Coronary artery (tissue), 2 donors: ENCODE measurements around the gene TAF5L.
"Not testable (repeated sequence)": the region's sequence is repeated elsewhere in the genome, so short reads cannot be mapped to it uniquely, and the experiment has no call there.

Experiments used
- DNase-seq: peaks from one replicate; pipeline ENCODE4 v3.0.0-alpha.2; 2017; ENCODE audit warnings: low spot score
- H3K27ac ChIP-seq, 2 donors: fragments of 200-600 bp; sonication (generic); one replicate each; pipeline ENCODE4 v1.5.1; 2016 to 2019
- H3K4me3 ChIP-seq: fragments of 200-600 bp; sonication (generic); 2 replicates; pipeline ENCODE4 v1.5.1; 2016; ENCODE audit warnings: mild to moderate bottlenecking, moderate library complexity
- TF ChIP-seq, protein P1 (sequence below): fragments of 200-600 bp; sonication (generic); IDR thresholded peaks from one replicate; pipeline ENCODE4 v1.5.1; 2019; ENCODE audit warnings: antibody characterized with exemption

The TAF5L gene

DNA sequence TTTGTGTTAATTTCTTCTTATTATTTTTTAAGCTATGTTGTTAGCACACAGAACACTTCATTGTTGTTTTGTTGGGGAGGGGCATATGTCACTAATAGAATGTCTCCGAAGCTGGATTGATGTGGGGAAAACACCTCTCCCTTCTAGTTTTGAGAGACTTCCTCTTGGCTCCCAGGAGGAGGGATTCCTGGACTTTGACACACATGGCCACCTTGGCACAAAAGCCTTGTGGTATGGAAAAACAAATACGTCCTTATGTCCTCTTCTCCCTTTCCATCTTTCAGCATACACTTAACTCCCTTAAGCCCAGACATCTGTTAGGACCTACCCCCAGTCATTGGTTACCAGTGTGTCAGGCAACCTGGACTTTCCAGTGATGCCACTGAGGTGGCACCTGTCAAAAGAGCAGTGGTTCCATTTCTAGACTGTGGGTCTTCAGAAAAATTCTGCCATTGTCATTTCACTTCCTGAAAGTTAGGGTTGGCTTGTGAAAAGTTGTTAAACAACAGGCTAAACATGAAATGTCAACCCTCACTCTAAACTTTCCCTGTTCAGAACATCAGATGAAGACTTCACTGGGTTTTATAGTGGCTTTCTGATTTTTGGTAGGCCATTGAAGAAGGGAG, 54.9 kb downstream of the TAF5L start:
- H3K27ac ChIP-seq = no peak overlapping the region
- TF ChIP-seq, protein P1, sequence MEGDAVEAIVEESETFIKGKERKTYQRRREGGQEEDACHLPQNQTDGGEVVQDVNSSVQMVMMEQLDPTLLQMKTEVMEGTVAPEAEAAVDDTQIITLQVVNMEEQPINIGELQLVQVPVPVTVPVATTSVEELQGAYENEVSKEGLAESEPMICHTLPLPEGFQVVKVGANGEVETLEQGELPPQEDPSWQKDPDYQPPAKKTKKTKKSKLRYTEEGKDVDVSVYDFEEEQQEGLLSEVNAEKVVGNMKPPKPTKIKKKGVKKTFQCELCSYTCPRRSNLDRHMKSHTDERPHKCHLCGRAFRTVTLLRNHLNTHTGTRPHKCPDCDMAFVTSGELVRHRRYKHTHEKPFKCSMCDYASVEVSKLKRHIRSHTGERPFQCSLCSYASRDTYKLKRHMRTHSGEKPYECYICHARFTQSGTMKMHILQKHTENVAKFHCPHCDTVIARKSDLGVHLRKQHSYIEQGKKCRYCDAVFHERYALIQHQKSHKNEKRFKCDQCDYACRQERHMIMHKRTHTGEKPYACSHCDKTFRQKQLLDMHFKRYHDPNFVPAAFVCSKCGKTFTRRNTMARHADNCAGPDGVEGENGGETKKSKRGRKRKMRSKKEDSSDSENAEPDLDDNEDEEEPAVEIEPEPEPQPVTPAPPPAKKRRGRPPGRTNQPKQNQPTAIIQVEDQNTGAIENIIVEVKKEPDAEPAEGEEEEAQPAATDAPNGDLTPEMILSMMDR = no peak
- H3K4me3 ChIP-seq = no peak overlapping the region
- peak; percentile 21 for DNase-seq

DNA sequence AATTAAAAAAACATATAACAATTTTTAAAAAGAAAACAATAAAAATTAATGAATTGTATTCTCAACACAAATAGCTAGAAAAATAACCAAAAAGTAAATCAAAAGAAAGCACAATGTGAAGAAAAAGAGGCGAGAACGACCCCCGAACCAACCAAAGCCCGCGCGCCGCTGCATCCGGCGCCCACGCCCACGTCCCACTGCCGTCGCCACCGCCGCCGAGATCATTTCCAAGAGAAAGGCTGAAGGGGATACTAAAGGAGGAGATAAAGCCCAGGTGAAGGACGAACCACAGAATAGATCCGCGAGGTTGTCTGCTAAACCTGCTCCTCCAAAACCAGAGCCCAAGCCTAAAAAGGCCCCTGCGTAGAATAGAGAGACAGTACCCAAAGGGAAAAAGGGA, 55.6 kb downstream of the TAF5L start:
- Histone ChIP-seq H3K27ac (no peak overlapping the region), H3K4me3 (no peak overlapping the region)
- no peak for DNase-seq
- TF ChIP-seq, protein P1 = no peak

DNA sequence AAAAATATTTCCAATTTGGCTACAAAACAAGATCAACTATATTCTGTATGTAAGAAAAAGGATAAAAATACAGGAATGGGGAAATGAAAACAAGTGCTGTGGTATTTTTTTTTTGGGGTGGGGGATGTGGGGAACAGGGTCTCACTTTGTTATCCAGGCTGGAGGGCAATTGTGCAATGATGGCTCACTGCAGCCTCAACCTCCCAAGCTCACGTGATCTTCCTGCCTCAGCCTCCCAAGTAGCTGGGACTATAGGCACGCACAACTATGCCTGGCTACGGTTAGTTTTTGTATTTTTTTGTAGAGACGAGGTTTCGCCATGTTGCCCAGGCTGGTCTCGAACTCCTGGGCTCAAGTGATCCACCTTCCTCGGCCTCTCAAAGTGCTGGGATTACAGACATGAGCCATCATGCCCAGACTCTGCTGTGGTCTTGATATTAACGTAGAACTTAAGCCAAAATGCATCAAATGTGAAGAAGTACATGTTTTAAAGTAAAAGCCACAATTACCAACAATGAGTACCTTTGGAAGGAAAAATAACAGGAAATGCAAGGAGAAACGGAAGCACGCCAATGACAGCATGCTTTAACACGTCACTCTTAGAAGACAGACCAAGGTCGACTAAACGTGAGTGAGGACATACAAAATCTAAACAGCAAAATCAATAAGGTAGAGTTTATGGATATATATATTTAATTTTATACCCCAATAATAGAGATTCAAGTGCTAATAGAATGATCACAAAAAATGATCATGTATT, 58.6 kb downstream of the TAF5L start:
- Histone ChIP-seq H3K4me3 (no peak overlapping the region), H3K27ac (no peak overlapping the region)
- no peak for DNase-seq
- TF ChIP-seq, protein P1 = no peak

DNA sequence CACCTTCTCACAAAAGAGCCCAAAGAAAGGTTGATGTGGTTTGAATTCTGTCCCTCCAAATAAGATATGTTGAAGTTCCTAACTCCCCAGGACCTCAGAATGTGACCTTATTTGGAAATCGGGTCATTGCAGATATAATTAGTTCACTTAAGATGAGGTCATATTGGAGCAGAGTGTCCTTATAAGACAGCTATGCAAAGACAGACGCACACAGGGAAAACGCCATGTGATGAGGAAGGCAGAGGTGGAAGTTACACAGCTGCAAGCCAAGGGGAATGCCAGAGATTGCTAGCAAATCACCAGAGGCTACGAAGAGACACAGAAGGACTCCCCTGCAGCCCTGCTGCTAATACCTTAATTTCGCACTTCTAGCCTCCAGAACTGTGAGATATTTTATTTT, 62.2 kb downstream of the TAF5L start:
- peak; percentile 81 for DNase-seq
- Histone ChIP-seq H3K4me3 (peak overlapping the region; percentile 56), H3K27ac (peak overlapping the region; percentile 90 to 92)

DNA sequence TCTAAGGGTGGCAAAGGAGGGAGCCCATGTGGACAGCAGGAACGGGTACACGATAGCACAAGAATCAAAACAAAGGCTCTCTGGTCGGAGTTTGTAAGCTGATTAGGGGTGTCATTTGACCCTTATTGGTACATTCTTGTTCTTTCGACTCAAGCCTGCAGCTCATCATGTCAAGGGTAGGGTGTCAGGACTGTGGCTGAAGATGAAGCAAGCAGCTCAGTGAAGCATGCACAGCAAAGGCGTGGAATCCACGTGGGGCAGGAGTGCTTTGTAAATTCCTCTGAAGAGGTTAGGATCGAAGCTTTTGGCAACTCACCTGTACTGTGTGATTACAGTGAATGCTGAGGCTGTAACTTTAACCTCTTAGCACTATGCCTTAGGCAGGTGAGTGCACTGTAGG, 62.7 kb downstream of the TAF5L start:
- peak overlapping the region; percentile 56 for H3K4me3 ChIP-seq
- peak overlapping the region; percentile 90 to 92 for H3K27ac ChIP-seq
- DNase-seq = no peak
- TF ChIP-seq, protein P1 = no peak

More for the DNA sequence above, 62.2 kb downstream of the TAF5L start:
- TF ChIP-seq, protein P1 = no peak

DNA sequence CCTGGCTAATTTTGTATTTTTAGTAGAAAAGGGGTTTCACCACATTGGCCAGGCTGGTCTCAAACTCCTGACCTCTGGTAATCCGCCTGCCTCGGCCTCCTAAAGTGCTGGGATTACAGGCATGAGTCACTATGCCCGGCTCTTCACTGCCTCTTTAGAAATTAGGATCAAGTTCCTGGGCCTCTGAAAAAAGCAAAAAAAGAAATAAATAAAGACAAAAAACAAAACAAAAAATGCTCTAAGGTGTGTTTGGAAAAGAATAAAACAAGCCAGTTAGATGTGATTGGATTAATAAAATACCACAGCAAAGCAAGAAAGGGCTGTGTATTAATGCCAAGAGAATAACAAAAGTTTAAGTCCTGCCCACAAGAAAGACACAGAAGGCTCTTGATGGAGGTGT, 63.2 kb downstream of the TAF5L start:
- TF ChIP-seq, protein P1 = no peak
- DNase-seq = no peak
- Histone ChIP-seq H3K27ac (peak overlapping the region; percentile 90 to 92), H3K4me3 (no peak overlapping the region)

DNA sequence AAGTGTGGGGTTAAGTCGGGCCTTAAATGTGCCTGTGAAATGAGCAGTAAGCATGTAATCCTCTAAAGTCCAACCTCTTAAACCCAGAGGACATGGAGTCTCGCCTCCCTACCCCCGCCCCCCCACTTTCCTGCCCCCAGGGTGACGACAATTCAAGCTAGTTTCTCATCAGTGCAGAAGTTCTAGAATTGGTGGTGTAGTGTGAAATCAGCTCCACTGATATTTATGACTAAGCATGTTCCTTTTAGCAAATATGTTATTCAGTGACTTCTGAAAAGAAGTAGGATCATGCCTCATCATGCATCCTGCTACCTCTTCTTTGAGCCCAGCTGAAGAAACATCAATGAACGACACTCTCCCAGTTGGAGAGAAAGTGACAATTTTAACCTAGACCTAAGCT, 64.8 kb downstream of the TAF5L start:
- TF ChIP-seq, protein P1 = no peak
- Histone ChIP-seq H3K27ac (peak overlapping the region; percentile 20 to 38), H3K4me3 (no peak overlapping the region)
- DNase-seq = no peak

DNA sequence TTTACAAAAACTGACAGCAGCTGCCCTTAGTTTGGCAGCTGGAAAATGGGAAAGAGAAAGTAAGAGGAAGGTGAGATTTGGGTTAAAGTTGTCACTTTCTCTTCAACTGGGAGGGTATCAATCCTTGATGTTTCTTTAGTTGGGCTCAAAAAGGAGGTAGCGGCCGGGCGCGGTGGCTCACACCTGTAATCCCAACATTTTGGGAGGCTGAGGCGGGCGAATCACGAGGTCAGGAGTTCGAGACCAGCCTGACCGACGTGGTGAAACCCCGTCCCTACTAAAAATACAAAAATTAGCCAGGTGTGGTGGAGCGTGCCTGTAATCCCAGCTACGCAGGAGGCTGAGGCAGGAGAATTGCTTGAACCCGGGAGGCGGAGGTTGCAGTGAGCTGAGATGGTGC, 65.8 kb downstream of the TAF5L start:
- not testable (repeated sequence) for H3K27ac ChIP-seq, H3K4me3 ChIP-seq, DNase-seq

DNA sequence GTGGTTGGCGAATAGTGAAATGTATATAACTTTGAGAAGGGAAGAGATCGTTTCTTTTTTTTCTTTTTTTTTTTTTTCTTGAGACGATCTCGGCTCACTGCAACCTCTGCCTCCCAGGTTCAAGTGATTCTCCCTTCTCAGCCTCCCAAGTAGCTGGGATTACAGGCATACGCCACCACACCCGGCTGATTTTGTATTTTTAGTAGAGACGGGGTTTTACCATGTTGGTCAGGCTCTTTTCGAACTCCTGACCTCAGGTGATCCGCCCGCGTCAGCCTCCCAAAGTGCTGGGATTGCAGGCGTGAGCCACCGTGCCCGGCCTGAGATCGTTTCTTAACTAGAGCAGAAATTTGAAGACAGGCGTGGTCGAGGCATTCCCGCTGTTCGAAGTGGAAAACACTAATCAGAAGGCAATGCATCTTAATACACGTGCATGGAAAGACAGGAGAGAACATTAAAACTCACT, 66.6 kb downstream of the TAF5L start:
- Histone ChIP-seq H3K4me3 (peak overlapping the region; percentile 97), H3K27ac (peak overlapping the region; percentile 83 to 98)
- not testable (repeated sequence) for DNase-seq
